Left lung (tissue), 14 donors: ENCODE measurements around the gene TRAF2. TPM values are rescaled to one million over a fixed set of nuclear protein-coding genes. Genes with fewer than 3 reads are reported as not detected.
"Not testable (repeated sequence)": the region's sequence is repeated elsewhere in the genome, so short reads cannot be mapped to it uniquely, and the experiment has no call there.

Experiments used
- ATAC-seq: fragments of 200-7000 bp; cut with Tn5 transposase; one replicate; pipeline ENCODE4 v1.9.1; 2020; ENCODE audit warnings: moderate library complexity
- DNase-seq, 4 donors: peaks; one replicate each; pipeline ENCODE4 v3.0.0-alpha.2; 2013 to 2020
- H3K27ac ChIP-seq, 2 donors: fragments of 200-600 bp; sonication (generic) in 1 of 2; one replicate each; pipeline versions ENCODE4 v1.5.0 to v1.8.0; 2020 to 2021
- H3K27me3 ChIP-seq, 2 donors: fragments of 200-600 bp; sonication (generic) in 1 of 2; one replicate each; pipeline versions ENCODE4 v1.5.0 to v1.8.0; 2020 to 2021
- H3K36me3 ChIP-seq, 2 donors: fragments of 200-600 bp; sonication (generic) in 1 of 2; one replicate each; pipeline versions ENCODE4 v1.5.0 to v1.8.0; 2020 to 2021
- H3K4me1 ChIP-seq, 2 donors: fragments of 200-600 bp; one replicate each; pipeline ENCODE4 v1.8.0; 2021
- H3K4me3 ChIP-seq, 2 donors: fragments of 200-600 bp; sonication (generic) in 1 of 2; one replicate each; pipeline versions ENCODE4 v1.5.0 to v1.8.0; 2020 to 2021; ENCODE audit warnings: mild to moderate bottlenecking in 1 of 2
- H3K9me3 ChIP-seq, 2 donors: fragments of 200-600 bp; sonication (generic) in 1 of 2; one replicate each; pipeline versions ENCODE4 v1.5.0 to v1.8.0; 2020 to 2021
- CTCF ChIP-seq, 2 donors: fragments of 200-600 bp; sonication (generic) in 1 of 2; IDR thresholded peaks; one replicate each; pipeline versions ENCODE4 v1.5.0 to v1.8.0; 2021; ENCODE audit warnings: antibody characterized with exemption in 2 of 2
- intact Hi-C, 2 donors: fragments of 100-400 bp; cut with DNase I; formaldehyde crosslinking; loops; one replicate each; pipeline versions ENCODE4 v1.11.2 to v1.14.2; 2022
- long read RNA-seq, 12 donors: library from polyadenylated mRNA in 2 of 12; unstranded in 2 of 12; transcript quantifications; one replicate each; pipeline ENCODE4 v2.0.0 and lab custom pipeline, GENCODE V29; 2019 to 2026
- polyA plus RNA-seq, 6 donors: library from polyadenylated mRNA; unstranded; fragments of 120-200 nt; gene quantifications; one replicate each; pipeline ENCODE4 v1.2.1, GENCODE V29; 2013; ENCODE audit not compliant: insufficient read length in 6 of 6
- total RNA-seq, 2 donors: library from RNA; stranded (reverse); fragmentation: NEBNext Ultra II Directional; extraction: Animal tissue kit (Norgen Biotek cat#: 25700); gene quantifications; one replicate each; pipeline ENCODE4 v1.2.1, GENCODE V29; 2021
- donor health status: DM: no; HTN: yes; CAD: no.
- donor health status: DM: no; HTN: no; CAD: no.

The TRAF2 gene
- 10 to 100 TPM; 17.2 to 22.4 TPM for total RNA-seq
- polyA plus RNA-seq: 10 to 100 TPM; 12.4 to 16.3 (median 14.6) TPM
- long read RNA-seq, donor 1, partial matches to known transcripts: 131 of 346 reads
- long read RNA-seq, donor 1, other reads (novel, unspliced or antisense): 212 of 346 reads
- long read RNA-seq, donor 2, partial matches to known transcripts: 0 of 4 reads
- long read RNA-seq, donor 2, other reads (novel, unspliced or antisense): 0 of 4 reads
- long read RNA-seq, donor 3, partial matches to known transcripts: 0 of 3 reads
- long read RNA-seq, donor 3, other reads (novel, unspliced or antisense): 0 of 3 reads
- long read RNA-seq, donor 4, transcript TRAF2-201 (11 exons, 2,264 nt): major isoform, 11 of 21 reads
- long read RNA-seq, donor 4, partial matches to known transcripts: 9 of 21 reads
- long read RNA-seq, donor 4, other reads (novel, unspliced or antisense): 1 of 21 reads
- long read RNA-seq, donor 5, partial matches to known transcripts: 0 of 3 reads
- long read RNA-seq, donor 5, other reads (novel, unspliced or antisense): 0 of 3 reads
- long read RNA-seq, donor 6, partial matches to known transcripts: 0 of 4 reads
- long read RNA-seq, donor 6, other reads (novel, unspliced or antisense): 0 of 4 reads
- long read RNA-seq, donor 7, partial matches to known transcripts: 0 of 3 reads
- long read RNA-seq, donor 7, other reads (novel, unspliced or antisense): 0 of 3 reads
- long read RNA-seq, donor 8, partial matches to known transcripts: 43 of 46 reads
- long read RNA-seq, donor 8, other reads (novel, unspliced or antisense): 0 of 46 reads
- long read RNA-seq, donor 9: 0 reads
- long read RNA-seq, donor 10, transcript TRAF2-201 (11 exons, 2,264 nt): major isoform, 9 of 10 reads
- long read RNA-seq, donor 10, partial matches to known transcripts: 0 of 10 reads
- long read RNA-seq, donor 10, other reads (novel, unspliced or antisense): 1 of 10 reads
- long read RNA-seq, donor 11, partial matches to known transcripts: 0 of 1 reads
- long read RNA-seq, donor 11, other reads (novel, unspliced or antisense): 0 of 1 reads
- long read RNA-seq, donor 12, partial matches to known transcripts: 0 of 1 reads
- long read RNA-seq, donor 12, other reads (novel, unspliced or antisense): 0 of 1 reads

DNA sequence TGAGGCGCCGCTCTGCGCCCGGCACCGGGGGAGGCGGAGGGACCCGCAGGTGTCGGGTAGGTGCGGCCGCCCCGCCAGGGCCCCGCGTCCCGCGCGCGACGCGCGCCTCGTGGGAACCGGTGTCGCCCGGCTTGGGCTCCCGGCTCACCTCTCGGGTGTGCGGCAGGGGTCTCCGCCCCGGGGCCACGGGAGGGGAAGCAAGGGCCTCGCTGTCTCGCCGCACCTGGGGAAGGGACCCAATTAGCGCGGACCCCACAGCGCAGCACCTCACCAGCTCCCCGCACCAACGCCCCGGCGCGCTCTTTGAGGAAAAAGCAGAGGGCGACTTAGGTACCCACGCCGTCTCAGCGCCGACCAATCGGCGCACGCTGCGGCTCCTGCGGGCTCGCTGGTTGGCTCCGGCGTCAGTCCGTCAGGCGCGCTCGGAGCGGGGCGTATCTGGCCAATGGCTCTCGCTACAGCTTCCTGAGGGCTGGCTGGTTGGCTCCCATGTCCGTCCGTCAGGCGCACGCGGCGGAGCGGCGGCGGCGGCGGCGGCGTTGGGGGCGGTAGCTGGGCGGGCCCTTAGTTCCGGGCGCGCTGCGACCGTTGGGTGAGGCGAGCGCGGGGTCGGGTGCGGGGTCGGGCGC is at the start of gene TRAF2:
Gene TRAF2, plus strand, starts transcription at position 567 of the 629 bp plus-strand sequence. CDS start 12,225 bp downstream, outside the sequence.
- peak; percentile 97 to 99 (median 98) for DNase-seq
- H3K9me3 ChIP-seq: no peaks in the 10 kb centered on the region
- H3K36me3 ChIP-seq: peaks cover 0 to 9% of the 10 kb centered on the region in 2 donors
- H3K4me1 ChIP-seq: peaks cover 13 to 47% of the 10 kb centered on the region in 2 donors
- TF ChIP-seq CTCF (IDR thresholded peaks at IDR 0.05): no peak
- H3K4me3 ChIP-seq: peak within 1 kb of the TSS; percentile 68 to 94
- H3K27ac ChIP-seq: peak within 1 kb of the TSS; percentile 74 to 90
- H3K27me3 ChIP-seq: no peaks in the 10 kb centered on the region
- intact Hi-C loops: no loop called here
- ATAC-seq: peak; percentile 97

GRCh38 chr9:136837146-136837855 is 49.0 kb upstream of the TRAF2 start:
- Histone ChIP-seq H3K4me3 (no peak overlapping the region), H3K4me1 (peaks cover 10% of the 10 kb centered on the region in 2 donors), H3K27me3 (no peaks in the 10 kb centered on the region), H3K36me3 (peaks cover 0 to 75% of the 10 kb centered on the region in 2 donors), H3K9me3 (no peaks in the 10 kb centered on the region), H3K27ac (no peak overlapping the region)
- DNase-seq (peak in 1 of 4 donors; percentile 62), ATAC-seq (no peak)
- intact Hi-C loops: no loop called here
- no peak for TF ChIP-seq CTCF (IDR thresholded peaks at IDR 0.05)

GRCh38 chr9:136837856-136838277 is 48.4 kb upstream of the TRAF2 start:
- H3K4me3 ChIP-seq, H3K27me3 ChIP-seq, H3K27ac ChIP-seq, ATAC-seq, intact Hi-C loops, H3K9me3 ChIP-seq: not testable (repeated sequence)
- Histone ChIP-seq H3K4me1 (peaks cover 13 to 16% of the 10 kb centered on the region in 2 donors), H3K36me3 (peaks cover 0 to 69% of the 10 kb centered on the region in 2 donors)
- DNase-seq: peak in 1 of 4 donors; percentile 61

DNA sequence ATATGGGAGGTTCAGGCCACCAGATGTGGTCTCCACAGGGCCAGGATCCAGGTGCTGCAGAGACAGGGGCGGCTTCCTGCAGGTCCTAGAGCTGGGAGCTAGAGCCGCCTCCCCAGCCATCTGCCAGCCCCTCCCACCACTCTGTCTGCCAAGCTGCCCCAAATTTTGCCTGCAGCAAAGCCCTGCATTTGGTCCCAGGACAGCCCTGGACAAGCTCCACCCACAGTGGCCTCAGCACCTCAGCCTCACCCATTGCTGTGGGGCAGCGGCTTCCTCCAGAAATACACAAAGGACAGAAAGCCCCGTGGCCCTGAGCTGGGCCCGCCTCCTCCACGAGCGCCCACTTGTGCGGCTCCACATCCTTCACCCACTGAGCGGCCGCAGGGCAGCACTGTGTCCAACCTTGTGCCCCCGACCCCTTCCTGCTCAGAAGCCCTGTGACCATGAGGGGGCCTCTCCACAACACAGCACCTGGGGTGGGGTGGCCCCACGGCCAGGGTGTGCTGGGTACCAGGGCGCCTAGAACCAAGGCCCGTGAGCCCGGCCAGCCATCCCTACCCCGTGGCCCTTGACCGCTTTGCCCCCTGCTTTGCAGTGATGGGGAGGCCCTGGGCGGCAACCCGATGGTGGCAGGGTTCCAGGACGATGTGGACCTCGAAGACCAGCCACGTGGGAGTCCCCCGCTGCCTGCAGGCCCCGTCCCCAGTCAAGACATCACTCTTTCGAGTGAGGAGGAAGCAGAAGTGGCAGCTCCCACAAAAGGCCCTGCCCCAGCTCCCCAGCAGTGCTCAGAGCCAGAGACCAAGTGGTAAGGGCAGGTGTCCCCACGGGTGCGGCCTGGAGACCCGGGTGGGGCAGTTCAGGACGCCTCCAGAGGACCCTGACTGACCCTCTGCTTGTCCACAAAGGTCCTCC is 47.7 kb upstream of the TRAF2 start:
- Histone ChIP-seq H3K4me1 (peaks cover 13 to 23% of the 10 kb centered on the region in 2 donors), H3K9me3 (no peaks in the 10 kb centered on the region), H3K36me3 (peaks cover 0 to 67% of the 10 kb centered on the region in 2 donors), H3K27me3 (peaks cover 5 to 12% of the 10 kb centered on the region in 2 donors), H3K4me3 (no peak overlapping the region), H3K27ac (no peak overlapping the region)
- no peak for ATAC-seq
- no peak for TF ChIP-seq CTCF (IDR thresholded peaks at IDR 0.05)
- intact Hi-C loops: no loop called here
- DNase-seq: no peak
